GM18868 (cell line): ENCODE data around the gene ROCK1.
A peak's percentile ranks its signal among the peaks of the same experiment; 100 is the strongest.
"Not testable (repeated sequence)": the region's sequence is repeated elsewhere in the genome, so short reads cannot be mapped to it uniquely, and the experiment has no call there.

Experiments used
- ATAC-seq: cut with Tn5 transposase; IDR thresholded peaks from one replicate; pipeline ENCODE4 v1.9.1; 2021; ENCODE audit warnings: mild to moderate bottlenecking, moderate library complexity; ENCODE audit not compliant: unreplicated experiment

The ROCK1 gene

DNA sequence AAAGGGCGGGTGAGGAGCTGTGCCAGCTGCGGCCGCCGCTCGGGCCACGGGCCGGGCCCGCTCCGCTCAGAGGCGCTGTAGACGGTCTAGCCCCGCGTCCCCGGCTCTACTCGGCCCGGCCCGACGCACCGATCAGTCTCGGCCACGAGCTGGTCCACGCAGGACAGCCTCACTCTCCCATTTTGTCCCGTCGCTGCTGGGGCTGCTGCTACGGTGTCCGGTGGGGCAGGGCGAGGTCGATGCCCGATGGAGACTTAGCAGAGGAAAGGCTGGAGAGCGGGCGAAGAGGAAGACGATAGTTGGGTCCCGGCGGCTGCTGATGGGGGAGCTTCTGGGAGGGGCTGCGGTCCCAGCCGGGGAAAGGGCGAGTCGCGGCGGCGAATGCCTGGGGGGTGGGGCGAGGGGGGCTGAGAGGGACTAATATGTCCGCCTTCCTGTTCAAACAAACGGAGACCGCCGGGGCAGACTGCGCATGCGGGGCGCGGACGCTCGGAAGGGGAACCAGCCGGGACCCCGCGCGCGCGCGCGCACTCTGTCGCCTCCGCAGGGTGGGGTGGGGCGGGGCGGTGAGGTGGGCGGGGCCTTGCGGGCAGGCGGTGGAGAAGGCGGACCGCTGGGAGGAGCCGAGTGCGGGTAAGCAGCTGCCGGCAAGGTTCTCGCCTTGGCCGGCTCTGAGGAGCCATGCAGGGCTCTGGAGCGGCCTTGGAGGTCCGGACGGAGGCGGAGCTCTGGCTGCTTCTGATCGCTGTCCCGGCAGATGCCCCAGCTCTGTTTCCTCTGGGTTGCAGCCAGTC is at the start of gene ROCK1:
Gene ROCK1, minus strand, starts transcription at position 468 of the 794 bp plus-strand sequence. CDS start 903 bp downstream, outside the sequence.
- ATAC-seq = peak; percentile 91

DNA sequence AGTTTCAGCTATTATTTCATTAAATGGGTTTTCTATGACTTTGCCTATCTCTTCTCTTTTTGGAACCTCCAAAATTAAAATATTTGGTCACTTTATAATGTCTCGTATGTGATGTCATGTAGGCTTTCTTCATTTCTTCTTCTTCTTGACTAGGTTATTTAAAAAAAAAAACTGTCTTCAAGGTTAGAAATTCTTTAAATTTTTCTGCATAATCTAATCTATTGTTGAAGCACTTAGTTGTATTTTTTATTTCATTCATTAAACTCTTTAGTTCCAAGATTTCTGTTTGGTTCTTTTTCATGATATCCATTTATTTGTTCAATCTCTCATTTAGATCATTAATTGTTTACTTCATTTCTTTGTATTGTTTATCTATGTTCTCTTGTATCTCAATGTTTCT is 43.8 kb upstream of the ROCK1 start:
- ATAC-seq = no peak

DNA sequence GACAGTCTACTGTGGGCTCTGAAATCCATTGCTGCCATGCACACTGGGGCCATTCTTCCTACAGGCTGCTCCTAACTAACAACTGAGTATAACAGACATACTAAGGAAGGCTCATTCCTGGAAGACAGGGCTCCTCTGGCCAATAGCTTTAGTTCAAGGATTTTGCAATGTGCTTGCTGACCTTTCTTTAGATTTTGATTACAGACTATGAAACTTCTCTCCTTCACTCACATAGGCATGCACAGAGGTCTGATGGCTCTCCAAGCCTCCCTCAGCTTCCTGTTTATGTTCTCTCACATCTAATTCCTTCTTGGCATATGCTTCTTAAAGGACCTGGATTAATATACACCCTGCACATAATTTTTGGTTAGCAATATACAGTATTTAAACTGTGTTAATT is 34.4 kb upstream of the ROCK1 start:
- ATAC-seq = no peak

DNA sequence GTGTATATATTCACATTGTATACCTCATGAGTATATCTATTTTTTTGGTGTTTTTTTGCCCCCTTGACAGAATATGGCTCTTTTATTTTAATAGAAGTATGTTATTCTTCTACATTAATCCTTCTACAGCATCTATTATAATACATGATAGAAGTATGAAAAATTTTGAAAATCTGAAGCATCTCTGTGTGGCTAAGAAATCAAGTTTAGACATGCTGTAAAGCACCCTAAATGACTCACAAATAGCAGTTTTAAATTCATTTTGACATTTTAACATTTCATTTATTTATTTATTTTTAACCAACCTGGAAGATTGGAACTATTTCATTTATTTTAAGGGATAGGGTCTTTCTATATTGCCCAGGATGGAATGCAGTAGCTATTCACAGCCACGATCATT is 33.8 kb upstream of the ROCK1 start:
- ATAC-seq = no peak

DNA sequence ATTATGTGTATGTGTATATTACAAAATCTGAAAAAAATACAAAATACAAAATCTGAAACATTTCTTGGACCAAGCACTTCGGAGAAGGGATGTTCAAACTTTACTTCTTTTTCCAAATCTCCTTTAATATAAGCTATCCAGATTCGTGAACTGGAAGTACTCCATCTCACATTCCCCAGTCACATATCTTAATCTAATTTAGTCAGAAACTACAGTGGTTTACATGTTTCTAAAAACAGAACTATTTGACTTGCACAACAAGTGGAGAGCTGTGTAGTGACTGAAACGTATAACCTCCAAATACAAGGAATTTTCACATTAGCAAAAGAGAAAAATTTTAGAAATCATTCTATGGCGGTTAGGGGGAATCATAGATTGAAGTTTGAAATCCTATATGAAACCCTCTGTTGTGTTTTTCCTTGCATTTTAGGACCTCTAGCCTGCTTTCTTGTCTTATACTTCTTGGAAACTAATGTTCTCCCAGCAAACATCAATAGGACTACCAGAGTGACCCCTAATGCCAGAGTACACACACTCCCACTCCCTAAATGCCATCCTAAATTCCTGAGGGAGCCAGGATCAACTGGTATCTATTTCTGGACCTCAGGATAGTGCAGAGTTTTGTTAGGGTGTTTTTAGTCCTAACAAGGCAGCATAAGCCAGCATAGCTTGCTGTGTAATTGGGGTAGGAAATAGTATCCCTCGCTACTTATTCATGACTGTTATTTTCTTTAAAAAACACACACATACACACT is 30.2 kb upstream of the ROCK1 start:
- no peak for ATAC-seq

DNA sequence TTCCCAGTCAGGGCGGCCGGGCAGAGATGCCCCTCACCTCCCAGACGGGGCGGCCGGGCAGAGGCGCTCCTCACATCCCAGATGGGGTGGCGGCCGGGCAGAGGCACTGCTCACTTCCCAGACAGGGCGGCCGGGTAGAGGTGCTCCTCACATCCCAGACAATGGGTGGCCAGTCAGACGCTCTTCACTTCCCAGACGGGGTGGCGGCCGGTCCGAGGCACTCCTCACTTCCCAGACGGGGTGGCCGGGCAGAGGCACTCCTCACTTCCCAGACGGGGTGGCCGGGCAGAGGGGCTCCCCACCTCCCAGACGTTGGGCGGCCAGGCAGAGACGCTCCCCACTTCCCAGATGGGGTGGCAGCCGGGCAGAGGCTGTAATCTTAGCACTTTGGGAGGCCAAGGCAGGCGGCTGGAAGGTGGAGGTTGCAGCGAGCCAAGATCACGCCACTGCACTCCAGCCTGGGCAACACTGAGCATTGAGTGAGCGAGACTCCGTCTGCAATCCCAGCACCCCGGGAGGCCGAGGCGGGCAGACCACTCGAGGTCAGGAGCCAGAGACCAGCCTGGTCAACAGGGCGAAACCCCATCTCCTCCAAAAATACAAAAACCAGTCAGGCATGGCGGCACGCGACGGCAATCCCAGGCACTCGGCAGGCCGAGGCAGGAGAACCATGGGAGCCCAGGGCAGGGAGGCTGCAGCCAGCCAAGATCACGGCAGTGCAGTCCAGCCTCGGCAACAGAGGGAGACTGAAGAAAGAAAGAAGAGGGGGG is 26.3 kb upstream of the ROCK1 start:
- ATAC-seq = not testable (repeated sequence)

DNA sequence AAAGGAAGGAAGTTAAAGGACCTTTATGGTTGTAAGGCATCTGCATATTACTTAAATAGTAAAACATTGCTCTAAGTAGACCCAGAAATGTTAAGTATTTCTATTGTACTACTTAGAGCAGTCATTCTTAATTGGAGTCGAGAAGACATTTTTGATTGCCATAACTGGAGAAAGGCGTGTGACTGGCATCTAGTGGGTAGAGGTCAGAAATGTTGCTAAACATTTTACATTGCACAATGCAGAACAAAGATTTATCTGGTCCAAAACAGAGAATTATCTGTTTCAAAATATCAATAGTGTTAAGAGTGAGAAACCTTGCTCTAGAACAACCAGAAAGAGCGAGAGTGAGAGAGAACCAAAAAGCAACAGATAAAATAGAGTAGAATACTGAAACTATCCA is 23.3 kb upstream of the ROCK1 start:
- no peak for ATAC-seq

DNA sequence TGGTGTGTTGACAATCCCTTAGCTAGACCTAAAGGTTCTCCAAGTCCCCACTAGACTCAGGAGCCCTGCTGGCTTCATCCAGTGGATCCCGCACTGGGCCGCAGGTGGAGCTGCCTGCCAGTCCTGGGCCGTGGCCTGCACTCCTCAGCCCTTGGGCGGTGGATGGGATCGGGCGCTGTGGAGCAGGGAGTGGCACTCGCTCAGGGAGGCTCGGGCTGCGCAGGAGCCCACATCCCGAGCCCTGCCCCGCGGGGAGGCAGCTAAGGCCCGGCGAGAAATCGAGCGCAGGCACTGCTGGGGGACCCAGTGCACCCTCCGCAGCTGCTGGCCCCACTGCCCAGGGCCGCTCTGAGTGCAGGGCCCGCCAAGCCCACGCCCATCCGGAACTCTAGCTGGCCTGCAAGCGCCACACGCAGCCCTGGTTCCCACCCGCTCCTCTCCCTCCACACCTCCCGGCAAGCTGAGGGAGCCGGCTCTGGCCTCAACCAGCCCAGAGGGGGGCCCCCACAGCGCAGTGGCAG is 20.8 kb upstream of the ROCK1 start:
- ATAC-seq = no peak

DNA sequence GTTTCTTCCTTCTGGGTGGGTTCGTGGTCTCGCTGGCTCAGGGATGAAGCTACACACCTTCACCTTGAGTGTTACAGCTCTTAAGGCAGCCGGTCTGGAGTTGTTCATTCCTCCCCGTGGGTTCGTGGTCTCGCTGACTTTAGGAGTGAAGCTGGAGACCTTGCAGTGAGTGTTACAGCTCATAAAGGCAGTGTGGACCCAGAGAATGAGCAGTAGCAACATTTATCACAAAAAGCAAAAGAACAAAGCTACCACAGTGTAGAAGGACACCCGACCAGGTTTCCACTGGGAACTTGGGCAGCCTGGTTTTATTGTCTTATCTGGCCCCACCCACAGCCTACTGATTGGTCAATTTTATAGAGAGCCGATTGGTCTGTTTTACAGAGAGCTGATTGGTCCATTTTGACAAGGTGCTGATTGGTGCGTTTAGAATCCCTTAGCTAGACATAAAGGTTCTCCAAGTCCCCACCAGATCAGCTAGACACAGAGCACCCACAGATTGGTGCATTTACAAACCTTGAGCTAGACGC is 20.1 kb upstream of the ROCK1 start:
- ATAC-seq = no peak

DNA sequence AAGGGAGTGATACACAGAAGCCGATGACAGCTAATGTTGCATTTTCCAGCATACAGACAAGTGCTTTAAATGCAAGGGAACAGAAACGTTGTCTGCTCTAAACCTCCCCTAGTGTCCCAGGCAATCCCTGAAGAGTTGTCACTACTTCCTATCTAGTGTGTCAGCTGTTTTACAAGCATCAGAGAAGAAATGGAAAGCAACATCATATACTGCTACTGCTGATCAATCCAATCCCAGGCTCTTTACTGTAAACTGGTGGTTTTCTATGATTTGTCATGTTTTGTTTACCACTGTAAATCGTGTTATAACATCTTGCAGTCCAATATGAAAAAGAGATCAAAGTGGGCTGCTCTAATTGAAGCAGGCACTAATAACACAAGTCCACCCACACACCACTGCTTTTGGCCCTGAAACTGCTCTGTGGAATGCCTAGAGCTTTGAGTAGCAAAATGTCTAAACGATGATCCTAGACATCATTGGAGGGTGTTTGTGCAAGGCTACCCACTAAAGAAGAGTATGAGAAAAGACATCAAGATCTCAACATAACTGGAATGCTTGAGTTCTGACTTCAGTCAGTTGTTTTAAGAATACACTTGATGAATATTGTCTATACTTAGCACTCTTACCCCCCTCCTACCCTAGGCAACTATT is 18.1 kb upstream of the ROCK1 start:
- no peak for ATAC-seq

DNA sequence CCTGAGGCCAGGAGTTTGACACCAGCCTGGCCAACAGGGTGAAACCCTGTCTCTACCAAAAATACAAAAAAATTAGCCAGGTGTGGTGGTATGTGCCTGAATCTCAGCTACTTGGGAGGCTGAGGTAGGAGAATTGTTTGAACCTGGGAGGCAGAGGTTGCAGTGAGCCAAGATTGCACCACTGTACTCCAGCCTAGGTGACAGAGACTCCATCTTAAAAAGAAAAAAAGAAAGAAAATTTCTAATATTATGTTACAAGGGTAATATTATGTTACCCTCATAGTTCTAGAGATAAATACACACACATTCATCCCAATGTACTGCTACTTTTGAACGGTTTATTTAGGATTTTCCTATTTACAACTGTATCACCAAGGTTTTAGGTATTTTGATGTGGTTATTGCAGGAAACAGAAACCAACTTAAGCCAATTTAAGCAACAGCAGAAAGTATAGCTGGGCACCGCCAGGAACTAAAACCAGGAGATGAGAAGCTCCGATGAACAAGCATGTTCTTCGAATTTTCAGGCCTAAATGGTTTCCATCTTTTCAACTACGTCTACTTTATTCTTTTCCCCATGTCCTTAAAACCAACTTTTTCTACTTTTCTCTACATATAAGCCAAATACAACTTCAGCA is 11.8 kb upstream of the ROCK1 start:
- ATAC-seq = no peak

DNA sequence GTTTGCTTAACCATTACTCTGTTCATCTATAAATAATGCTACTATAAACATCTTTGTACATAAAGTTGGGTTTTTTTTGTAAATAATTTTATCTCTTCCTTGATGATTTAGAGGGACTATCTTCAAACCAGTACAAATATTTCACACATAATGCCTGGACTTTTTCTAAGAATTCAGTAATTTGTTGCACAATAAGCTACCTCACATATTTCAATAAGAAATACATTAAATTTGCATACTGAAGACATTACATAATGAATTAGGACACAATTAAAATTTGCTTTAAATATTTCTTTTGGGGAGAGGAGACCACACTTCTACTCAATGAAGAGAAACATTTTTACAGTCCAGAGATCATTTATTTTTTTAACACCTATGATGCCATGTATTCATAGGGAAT is 7.2 kb upstream of the ROCK1 start:
- no peak for ATAC-seq

DNA sequence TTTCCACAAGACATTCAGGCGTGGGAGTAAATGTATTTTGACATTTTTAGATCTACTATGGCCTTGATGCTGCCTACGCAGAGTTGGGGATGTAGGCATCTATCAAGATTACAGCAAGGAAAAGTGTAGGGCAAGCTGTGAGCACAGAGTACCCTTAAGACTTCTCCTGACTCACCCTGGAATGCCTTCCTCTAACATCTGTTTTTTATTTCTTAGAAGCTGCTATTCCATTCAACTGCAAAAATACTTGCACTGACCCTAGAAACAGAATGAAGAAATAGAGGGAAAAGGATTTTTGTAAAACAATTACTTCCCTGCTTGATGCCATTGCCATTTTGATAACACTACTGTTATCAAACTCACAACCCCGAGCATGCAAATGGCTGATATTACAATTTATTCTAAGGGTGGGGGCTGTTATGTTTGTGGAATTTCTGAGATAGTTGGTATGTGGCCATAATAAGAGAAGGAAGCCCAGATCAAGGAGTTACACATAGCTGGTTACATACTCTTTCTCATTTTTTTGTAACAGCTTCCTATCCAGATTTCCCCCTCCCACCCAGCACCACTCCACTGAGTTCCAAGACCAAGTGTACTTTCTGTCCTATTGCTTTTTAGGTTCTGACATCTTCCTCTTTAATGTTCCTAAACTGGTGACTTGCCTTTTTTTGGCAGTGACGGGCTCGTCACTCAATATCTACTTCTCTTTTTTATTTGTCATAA is 6.0 kb upstream of the ROCK1 start:
- no peak for ATAC-seq

DNA sequence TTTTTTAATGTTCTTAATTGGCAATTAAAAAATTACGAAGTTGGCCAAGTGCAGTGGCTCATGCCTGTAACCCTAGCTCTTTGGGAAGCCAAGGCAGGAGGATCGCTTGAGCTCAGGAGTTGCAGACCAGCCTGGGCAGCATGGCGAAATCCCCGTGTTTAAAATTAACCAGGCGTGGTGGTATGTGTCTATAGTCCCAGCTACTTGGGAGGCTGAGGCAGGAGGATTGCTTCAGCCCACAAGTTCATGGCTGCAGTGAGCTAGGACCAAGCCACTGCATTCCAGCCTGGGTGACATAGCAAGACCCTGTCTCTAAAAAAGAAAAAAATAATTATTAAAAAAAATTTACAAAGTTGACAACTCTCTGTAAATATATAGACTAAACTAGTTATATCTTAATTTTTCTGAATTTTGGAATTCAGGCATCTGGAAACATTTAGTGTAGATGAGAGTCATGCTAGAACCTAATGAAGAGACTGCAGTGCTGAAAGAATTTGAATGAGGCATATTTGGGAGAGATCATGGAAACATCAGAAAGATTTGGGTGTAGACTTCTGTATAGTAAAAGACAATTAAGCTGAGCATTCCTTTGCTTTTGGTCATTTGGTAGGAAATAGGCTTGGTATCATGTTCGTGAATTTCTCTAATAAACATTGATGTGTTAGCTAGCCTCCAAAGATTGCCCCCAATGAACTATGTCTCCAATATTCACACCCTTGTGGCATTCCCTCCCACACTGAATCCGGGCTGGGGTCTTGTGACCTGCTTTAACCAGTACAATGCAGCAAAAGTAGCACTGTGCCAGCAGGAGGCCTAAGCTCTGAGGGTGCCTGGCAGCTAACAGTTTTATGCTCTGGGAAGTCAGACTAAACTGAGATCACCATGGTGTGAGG is 4.2 kb upstream of the ROCK1 start:
- ATAC-seq = no peak

DNA sequence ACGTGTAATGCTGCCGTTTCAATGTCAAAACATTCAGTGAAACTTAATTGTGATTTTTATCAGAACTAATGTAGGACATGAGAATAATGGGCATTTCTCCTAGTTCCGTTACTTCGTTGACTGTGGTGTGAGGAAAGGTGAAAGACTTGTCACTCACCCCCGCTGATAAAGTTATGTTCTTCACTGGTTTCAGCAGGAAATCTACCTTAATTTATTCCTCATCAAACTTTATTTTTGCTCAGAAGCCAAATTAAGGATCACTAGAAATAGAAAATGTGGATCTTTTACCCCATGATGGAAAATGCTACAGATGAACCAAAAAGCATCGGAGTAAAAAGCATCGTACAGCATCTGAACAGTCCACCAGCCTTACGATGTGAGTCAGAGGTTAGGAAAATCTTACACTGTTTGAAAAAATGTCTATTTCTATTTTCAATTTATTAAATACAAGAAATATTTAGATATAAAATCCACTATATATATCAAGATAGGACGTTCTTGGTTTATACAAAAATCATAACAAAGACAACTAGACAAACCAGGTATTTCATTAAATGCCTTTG is 1.0 kb upstream of the ROCK1 start:
- ATAC-seq = no peak

DNA sequence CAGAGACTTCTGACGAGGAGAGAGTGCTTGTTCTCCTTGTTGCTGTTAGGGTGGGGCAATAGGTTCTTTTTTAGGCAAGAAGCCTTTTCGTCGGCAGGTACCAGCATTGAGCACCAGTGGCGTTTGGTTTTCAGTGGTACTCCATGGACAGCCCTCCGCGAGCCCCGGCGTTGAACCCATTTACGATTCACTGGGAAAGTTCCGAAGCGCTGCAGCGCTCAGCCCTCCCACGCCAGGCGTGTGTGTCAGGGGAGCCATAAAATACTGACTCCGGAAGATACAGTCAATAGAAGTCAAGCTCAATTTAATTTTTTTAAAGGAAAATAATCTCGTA is 494 bp upstream of the ROCK1 start:
- no peak for ATAC-seq

DNA sequence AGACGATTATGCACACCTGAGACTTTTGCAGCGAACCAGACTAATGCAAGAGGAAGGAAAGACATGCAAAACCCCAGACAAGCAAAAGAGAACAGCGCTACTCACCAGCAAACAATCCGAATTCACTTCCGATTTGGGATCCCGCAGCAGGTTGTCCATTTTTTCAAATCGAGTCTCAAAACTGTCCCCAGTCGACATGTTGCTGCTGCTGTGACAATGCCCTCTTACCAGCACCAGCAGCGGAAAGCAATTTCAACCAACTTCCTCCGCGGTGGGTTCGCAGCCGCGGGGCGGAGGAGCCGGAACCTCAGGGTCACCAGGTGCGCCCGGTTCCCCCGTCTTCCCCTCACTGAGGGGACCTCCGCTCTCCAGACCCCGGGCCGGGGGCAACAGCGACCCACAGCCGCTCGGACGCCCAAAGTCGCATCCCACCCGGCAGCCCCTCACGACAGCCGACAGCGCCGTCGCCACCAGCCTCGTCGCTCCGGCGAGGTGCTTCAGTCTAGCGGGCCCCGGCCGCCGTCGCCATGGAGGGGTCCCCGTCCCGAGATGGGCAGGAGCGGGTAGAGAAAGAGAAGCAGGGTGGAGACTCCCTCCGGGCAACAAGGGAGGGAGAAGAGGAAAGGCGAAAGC is 784 bp downstream of the ROCK1 start:
- ATAC-seq = peak; percentile 26
